Activated T-cell treated with anti-CD3 and anti-CD28 coated beads, Interleukin-2, amount 50 U/mL, for 24 hours (primary cell): Measurements from ENCODE around the gene GPR150.

ENCODE experiments used
- DNase-seq: peaks from one replicate; pipeline ENCODE4 v3.0.0-alpha.2; 2020
- H3K27ac Mint-ChIP-seq: 2 replicates; pipeline ENCODE4 v1.8.0; 2020; ENCODE audit warnings: mild to moderate bottlenecking, mixed read lengths
- H3K27me3 Mint-ChIP-seq: 2 replicates; pipeline ENCODE4 v1.8.0; 2020; ENCODE audit warnings: mixed read lengths
- H3K36me3 Mint-ChIP-seq: 2 replicates; pipeline ENCODE4 v1.8.0; 2020; ENCODE audit warnings: low read depth, mixed read lengths
- H3K4me1 Mint-ChIP-seq: 2 replicates; pipeline ENCODE4 v1.8.0; 2020; ENCODE audit warnings: low read depth, mixed read lengths
- H3K4me3 Mint-ChIP-seq: 2 replicates; pipeline ENCODE4 v1.8.0; 2020; ENCODE audit warnings: mild to moderate bottlenecking, moderate library complexity, mixed read lengths
- H3K9me3 Mint-ChIP-seq: 2 replicates; pipeline ENCODE4 v1.8.0; 2020; ENCODE audit warnings: mixed read lengths

The GPR150 gene

DNA sequence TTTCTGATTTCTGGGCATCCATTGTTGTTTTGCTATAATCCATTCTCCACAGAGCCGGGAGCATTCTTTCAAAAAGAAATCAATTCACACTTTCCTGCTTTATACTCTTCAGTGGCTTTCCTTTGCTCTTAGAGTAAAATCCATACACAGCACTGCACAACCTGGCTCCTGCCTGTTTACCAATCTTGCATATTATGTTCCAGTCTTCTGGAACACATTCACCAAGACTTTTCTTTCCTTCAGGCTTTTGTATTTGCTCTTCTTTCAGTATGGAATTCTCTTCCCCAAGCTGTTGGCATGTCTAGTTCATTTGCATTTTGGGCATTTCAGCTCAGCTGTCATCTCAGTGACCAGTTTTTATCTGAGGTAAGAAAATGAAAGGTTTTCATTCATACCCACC lies 33.0 kb downstream of the GPR150 start:
- DNase-seq, result no peak
- Mint-ChIP-seq H3K36me3 (peaks cover 39% of the 10 kb centered on the region), H3K27me3 (no peaks in the 10 kb centered on the region), H3K9me3 (no peaks in the 10 kb centered on the region), H3K27ac (no peak overlapping the region), H3K4me1 (peaks cover 19% of the 10 kb centered on the region), H3K4me3 (no peak overlapping the region)

DNA sequence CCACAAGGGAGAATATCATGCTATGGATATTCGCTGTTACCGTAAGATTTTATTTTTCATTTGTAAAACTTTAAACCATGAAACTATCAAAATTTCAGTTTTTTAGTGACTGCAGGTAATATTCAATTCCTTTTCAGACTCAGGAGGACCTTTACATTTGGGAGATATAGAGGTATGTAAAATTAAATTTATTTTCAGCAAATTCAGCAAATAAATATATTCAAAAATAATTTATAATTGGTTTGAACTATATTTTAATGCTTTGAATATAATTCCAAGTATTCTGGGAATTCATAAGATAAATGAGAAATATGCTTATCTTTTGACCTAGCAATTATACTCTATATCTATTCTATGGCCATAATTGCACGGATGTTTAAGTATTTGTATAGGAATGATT lies 34.3 kb downstream of the GPR150 start:
- no peaks in the 10 kb centered on the region for H3K27me3 Mint-ChIP-seq
- H3K4me3 Mint-ChIP-seq, result no peak overlapping the region
- DNase-seq, result no peak
- H3K9me3 Mint-ChIP-seq, result no peaks in the 10 kb centered on the region
- H3K36me3 Mint-ChIP-seq, result peaks cover 39% of the 10 kb centered on the region
- peaks cover 8% of the 10 kb centered on the region for H3K4me1 Mint-ChIP-seq
- H3K27ac Mint-ChIP-seq, result no peak overlapping the region

DNA sequence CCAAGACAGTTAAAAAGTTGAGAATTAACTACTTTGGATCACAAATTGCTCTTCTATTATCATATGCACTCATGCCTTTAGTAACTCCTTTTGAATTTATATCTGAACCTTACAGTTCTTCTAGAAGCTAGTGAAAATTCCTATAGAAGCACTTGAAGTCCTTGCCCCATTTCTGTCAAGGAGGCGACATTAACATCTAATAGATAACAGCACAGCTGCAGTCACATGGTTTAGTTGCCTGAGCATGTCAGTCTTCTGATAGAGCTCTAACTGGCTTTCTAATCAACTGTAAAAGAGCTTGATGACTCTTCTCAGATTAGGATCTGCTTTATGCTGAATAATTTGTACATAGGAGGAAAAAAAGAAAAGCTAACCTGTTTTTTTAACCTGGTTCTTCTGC lies 35.7 kb downstream of the GPR150 start:
- no peak overlapping the region for H3K4me3 Mint-ChIP-seq
- no peaks in the 10 kb centered on the region for H3K9me3 Mint-ChIP-seq
- no peak for DNase-seq
- no peak overlapping the region for H3K27ac Mint-ChIP-seq
- no peaks in the 10 kb centered on the region for H3K27me3 Mint-ChIP-seq
- no peaks in the 10 kb centered on the region for H3K4me1 Mint-ChIP-seq
- peaks cover 39% of the 10 kb centered on the region for H3K36me3 Mint-ChIP-seq

DNA sequence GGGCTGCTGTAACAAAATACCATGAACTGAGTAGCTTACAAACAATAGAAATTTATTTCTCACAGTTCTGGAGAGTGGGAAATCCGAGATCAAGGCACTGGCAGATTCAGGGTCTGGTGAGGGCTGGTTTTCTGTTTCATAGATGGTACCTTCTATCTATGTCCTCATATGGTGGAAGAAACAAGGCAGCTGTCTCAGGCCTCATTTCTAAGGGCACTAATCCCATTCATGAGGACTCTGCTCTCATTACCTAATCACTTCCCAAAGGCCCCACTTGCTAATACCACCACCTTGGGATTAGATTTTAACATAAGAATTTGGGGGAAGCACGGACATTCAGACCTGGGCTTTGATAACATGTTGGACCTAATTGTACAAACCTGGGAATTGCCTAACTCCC lies 40.2 kb downstream of the GPR150 start:
- Mint-ChIP-seq H3K9me3 (no peaks in the 10 kb centered on the region), H3K27me3 (no peaks in the 10 kb centered on the region), H3K4me3 (no peak overlapping the region), H3K36me3 (peaks cover 19% of the 10 kb centered on the region), H3K4me1 (peaks cover 3% of the 10 kb centered on the region), H3K27ac (no peak overlapping the region)
- no peak for DNase-seq

DNA sequence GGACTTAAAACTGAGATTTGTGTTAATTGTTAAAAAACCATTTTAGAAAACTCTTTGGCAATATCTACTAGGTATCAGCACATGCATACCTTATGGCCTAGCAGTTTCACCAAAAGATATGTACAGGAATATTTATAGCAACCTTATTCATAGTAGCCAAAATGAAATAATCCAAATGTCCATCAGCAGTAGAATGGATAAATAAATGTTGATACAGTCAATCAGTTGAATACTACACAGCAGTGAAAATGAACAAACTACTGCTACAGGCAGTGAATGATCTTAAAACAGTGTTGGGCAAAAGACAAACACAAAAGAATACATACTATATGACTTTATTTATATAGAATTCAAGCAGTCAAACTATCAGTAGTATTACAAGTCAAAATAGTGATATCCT lies 43.1 kb downstream of the GPR150 start:
- DNase-seq, result no peak
- Mint-ChIP-seq H3K36me3 (no peaks in the 10 kb centered on the region), H3K4me3 (no peak overlapping the region), H3K9me3 (no peaks in the 10 kb centered on the region), H3K27ac (no peak overlapping the region), H3K27me3 (no peaks in the 10 kb centered on the region), H3K4me1 (peaks cover 3% of the 10 kb centered on the region)

- Mint-ChIP-seq H3K4me1 (peaks cover 8% of the 10 kb centered on the region), H3K9me3 (no peaks in the 10 kb centered on the region), H3K27ac (no peak overlapping the region), H3K4me3 (no peak overlapping the region), H3K36me3 (no peaks in the 10 kb centered on the region), H3K27me3 (no peaks in the 10 kb centered on the region)
- DNase-seq, result no peak
Observed at GRCh38 chr5:95664204-95664786, 44.4 kb downstream of the GPR150 start.

DNA sequence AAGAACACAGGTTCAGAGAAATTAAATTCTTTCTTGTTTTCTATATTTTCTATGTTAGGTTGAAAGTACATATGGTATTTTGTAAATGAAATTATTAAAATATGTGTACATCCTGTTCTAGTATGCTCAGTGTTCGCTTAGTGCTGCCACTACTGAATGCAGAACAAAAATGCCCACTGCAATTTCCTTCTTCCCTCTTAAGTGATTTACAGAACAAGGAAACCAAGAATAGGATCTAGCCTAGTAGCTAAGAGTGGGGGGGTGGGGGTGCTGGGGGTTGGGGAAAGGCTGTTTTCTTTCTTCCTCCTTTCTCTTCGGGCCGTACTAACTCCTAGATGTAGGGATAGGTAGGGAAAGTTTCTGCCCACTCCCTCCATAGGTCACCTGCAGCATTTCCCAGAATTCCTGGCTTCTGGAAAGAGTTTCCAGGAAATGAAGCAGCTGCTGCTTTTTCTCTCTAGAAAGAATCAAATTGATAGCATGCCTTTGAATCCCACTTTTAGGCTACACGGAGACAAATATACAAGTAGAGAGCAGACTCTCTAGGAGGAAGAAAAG lies 47.3 kb downstream of the GPR150 start:
- Mint-ChIP-seq H3K36me3 (no peaks in the 10 kb centered on the region), H3K9me3 (no peaks in the 10 kb centered on the region), H3K27ac (no peak overlapping the region), H3K4me1 (peaks cover 8% of the 10 kb centered on the region), H3K27me3 (no peaks in the 10 kb centered on the region), H3K4me3 (no peak overlapping the region)
- DNase-seq, result no peak

- H3K27ac Mint-ChIP-seq, result no peak overlapping the region
- H3K9me3 Mint-ChIP-seq, result no peaks in the 10 kb centered on the region
- no peaks in the 10 kb centered on the region for H3K36me3 Mint-ChIP-seq
- DNase-seq, result no peak
- peaks cover 8% of the 10 kb centered on the region for H3K4me1 Mint-ChIP-seq
- H3K4me3 Mint-ChIP-seq, result no peak overlapping the region
- no peaks in the 10 kb centered on the region for H3K27me3 Mint-ChIP-seq
Observed at GRCh38 chr5:95667678-95668077, 47.8 kb downstream of the GPR150 start.

DNA sequence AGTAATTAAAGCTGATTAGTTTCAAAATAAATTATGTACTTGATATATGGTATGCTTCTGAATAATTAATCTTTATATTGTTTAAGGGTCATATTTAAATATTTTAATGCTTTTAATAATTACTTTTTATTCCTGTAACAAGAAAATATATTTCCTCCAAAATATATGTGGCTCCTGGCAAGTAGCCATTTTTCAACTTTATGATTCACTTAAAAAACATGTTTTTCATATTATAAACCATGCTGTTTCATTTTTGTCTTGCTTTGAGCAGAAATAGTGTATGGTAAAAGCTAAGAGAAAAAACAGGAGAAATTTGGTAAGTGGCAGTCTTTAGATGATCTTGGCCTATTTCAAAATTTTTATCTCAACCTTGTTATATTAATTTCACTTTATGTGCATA lies 48.3 kb downstream of the GPR150 start:
- Mint-ChIP-seq H3K27me3 (no peaks in the 10 kb centered on the region), H3K27ac (no peak overlapping the region), H3K4me3 (no peak overlapping the region), H3K4me1 (peaks cover 8% of the 10 kb centered on the region), H3K36me3 (no peaks in the 10 kb centered on the region), H3K9me3 (no peaks in the 10 kb centered on the region)
- no peak for DNase-seq

DNA sequence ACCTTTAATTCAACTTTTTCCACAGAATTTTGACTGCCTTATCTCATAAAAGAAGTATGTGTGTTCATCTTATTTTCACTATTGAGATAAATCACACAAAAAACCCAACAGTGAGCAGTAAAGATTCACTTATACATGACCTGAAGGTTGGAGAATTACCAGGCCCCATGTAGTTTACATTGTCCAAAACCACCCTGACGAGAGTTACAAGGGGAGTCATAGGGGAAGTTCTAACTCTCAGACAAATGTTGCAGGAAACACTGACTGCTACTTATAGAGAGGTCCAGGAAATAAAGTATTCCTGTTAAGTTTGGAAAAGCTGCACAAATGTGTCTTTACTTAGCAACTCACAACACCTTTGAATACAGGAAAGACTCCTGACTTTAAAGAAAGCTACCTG lies 48.8 kb downstream of the GPR150 start:
- Mint-ChIP-seq H3K4me3 (no peak overlapping the region), H3K27me3 (no peaks in the 10 kb centered on the region), H3K27ac (no peak overlapping the region), H3K4me1 (peaks cover 8% of the 10 kb centered on the region), H3K36me3 (no peaks in the 10 kb centered on the region), H3K9me3 (no peaks in the 10 kb centered on the region)
- no peak for DNase-seq

- H3K9me3 Mint-ChIP-seq, result no peaks in the 10 kb centered on the region
- no peak for DNase-seq
- H3K27me3 Mint-ChIP-seq, result no peaks in the 10 kb centered on the region
- H3K4me3 Mint-ChIP-seq, result no peak overlapping the region
- H3K36me3 Mint-ChIP-seq, result no peaks in the 10 kb centered on the region
- H3K4me1 Mint-ChIP-seq, result peaks cover 5% of the 10 kb centered on the region
- H3K27ac Mint-ChIP-seq, result no peak overlapping the region
Observed at GRCh38 chr5:95669540-95669939, 49.7 kb downstream of the GPR150 start.

DNA sequence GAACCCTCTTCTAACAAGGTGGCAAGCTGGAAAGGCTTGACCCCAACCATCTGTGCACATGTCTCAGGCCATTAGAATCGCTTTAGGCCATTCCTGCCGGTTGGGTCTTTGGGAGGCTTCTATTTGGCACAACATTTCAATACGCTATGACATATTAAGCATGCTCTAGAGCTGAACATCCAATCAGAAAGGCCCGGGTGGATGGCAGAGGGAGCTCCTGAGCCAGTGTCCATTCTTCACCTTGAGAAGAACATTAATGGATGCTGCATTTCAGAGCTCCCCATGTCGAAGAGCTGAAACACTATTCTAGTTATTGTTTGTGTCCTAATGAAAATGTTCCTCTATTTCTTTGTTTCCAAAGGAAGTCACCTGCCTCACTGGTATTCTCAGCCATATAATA lies 50.1 kb downstream of the GPR150 start:
- no peak for DNase-seq
- no peaks in the 10 kb centered on the region for H3K9me3 Mint-ChIP-seq
- no peak overlapping the region for H3K27ac Mint-ChIP-seq
- no peaks in the 10 kb centered on the region for H3K36me3 Mint-ChIP-seq
- H3K4me3 Mint-ChIP-seq, result no peak overlapping the region
- peaks cover 5% of the 10 kb centered on the region for H3K4me1 Mint-ChIP-seq
- H3K27me3 Mint-ChIP-seq, result no peaks in the 10 kb centered on the region

GRCh38 chr5:95670568-95670967 lies 50.7 kb downstream of the GPR150 start:
- H3K27me3 Mint-ChIP-seq, result no peaks in the 10 kb centered on the region
- no peaks in the 10 kb centered on the region for H3K9me3 Mint-ChIP-seq
- no peak for DNase-seq
- H3K36me3 Mint-ChIP-seq, result no peaks in the 10 kb centered on the region
- H3K4me1 Mint-ChIP-seq, result peaks cover 5% of the 10 kb centered on the region
- no peak overlapping the region for H3K4me3 Mint-ChIP-seq
- H3K27ac Mint-ChIP-seq, result no peak overlapping the region
